HG03521 (cell line): ENCODE data around the gene PRLR.
"Not testable (repeated sequence)": the region's sequence is repeated elsewhere in the genome, so short reads cannot be mapped to it uniquely, and the experiment has no call there.

Experiments used
- ATAC-seq: cut with Tn5 transposase; IDR thresholded peaks from one replicate; pipeline ENCODE4 v1.9.1; 2021; ENCODE audit warnings: mild to moderate bottlenecking, moderate library complexity; ENCODE audit not compliant: unreplicated experiment

PRLR gene

GRCh38 chr5:35198686-35199085 is 31.6 kb downstream of the PRLR start:
- ATAC-seq: no peak

- no peak for ATAC-seq
Observed at GRCh38 chr5:35198075-35198474, 32.2 kb downstream of the PRLR start.

- ATAC-seq: no peak
Observed at GRCh38 chr5:35197351-35197750, 32.9 kb downstream of the PRLR start.

- no peak for ATAC-seq
Observed at GRCh38 chr5:35195472-35195852, 34.8 kb downstream of the PRLR start.

GRCh38 chr5:35194635-35195471 is 35.4 kb downstream of the PRLR start:
- ATAC-seq: peak; percentile 90

- no peak for ATAC-seq
Observed at GRCh38 chr5:35192506-35192905, 37.8 kb downstream of the PRLR start.

- not testable (repeated sequence) for ATAC-seq
Observed at GRCh38 chr5:35189801-35190200, 40.5 kb downstream of the PRLR start.

- no peak for ATAC-seq
Observed at GRCh38 chr5:35188031-35188457, 42.2 kb downstream of the PRLR start.

- not testable (repeated sequence) for ATAC-seq
Observed at GRCh38 chr5:35187621-35188020, 42.7 kb downstream of the PRLR start.

GRCh38 chr5:35186749-35187148 is 43.5 kb downstream of the PRLR start:
- no peak for ATAC-seq

GRCh38 chr5:35185518-35185917 is 44.8 kb downstream of the PRLR start:
- no peak for ATAC-seq

- ATAC-seq: no peak
Observed at GRCh38 chr5:35183556-35183955, 46.7 kb downstream of the PRLR start.

- no peak for ATAC-seq
Observed at GRCh38 chr5:35182910-35183535, 47.3 kb downstream of the PRLR start.

- ATAC-seq: no peak
Observed at GRCh38 chr5:35182486-35182885, 47.8 kb downstream of the PRLR start.

GRCh38 chr5:35180046-35180445 is 50.2 kb downstream of the PRLR start:
- ATAC-seq: no peak

- ATAC-seq: no peak
Observed at GRCh38 chr5:35177783-35178182, 52.5 kb downstream of the PRLR start.

GRCh38 chr5:35172533-35172932 is 57.8 kb downstream of the PRLR start:
- ATAC-seq: no peak

- ATAC-seq: no peak
Observed at GRCh38 chr5:35171991-35172390, 58.3 kb downstream of the PRLR start.

GRCh38 chr5:35171078-35171477 is 59.2 kb downstream of the PRLR start:
- ATAC-seq: no peak

- no peak for ATAC-seq
Observed at GRCh38 chr5:35166043-35166442, 64.2 kb downstream of the PRLR start.

GRCh38 chr5:35164860-35165542 is 65.3 kb downstream of the PRLR start:
- no peak for ATAC-seq

GRCh38 chr5:35163710-35164033 is 66.6 kb downstream of the PRLR start:
- ATAC-seq: no peak
